ENCODE results near the gene MCF2L. TPM values are rescaled to one million over a fixed set of nuclear protein-coding genes. Genes with fewer than 3 reads are reported as not detected.

Gene MCF2L
- total and polyA plus RNA-seq, 7 donors: 9.1 to 40.5 (median 20.3) TPM

DNA sequence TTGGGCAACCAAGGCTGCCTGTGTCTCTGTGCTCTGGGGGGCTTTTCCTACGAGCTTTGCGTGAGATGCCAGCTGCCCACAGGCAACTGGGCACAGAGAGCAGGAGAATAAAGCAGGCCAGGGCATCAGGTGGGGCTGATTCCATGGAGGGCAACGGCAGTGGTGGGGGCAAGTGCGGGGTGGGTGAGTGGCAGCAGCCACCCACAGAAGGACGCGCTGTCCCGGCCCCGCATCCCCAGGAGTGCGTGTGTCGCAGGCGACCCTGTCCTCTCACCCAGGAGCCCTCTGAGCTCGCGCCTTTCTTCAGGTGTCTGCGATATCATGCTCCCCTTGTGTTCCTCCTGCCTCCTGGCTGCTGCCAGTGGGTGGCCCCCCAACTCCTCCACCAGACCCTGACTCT is 67.4 kb downstream of the MCF2L start:
- no peak for ATAC-seq

DNA sequence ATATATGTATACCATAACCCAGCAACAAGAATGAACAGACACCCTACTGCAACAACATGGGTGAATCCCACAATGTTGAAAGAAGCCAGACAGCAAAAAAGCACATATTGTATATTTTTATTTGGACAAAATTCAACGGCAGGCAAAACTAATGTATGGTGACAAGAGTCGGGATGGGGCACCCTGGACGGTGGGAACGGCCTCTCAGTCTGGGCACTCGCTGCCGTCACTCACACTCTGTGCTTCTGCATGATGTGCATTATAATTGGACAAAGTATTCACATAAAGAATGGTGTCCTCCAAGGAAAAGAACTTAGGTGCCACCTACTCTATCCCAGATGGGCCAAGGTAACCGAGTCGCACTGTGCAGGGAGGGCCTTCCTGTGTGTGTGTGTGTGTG is 71.0 kb downstream of the MCF2L start:
- Histone ChIP-seq H3K4me1 (peaks cover 15% of the 10 kb centered on the region), H3K36me3 (ENCODE audit: insufficient read depth in 1 of 2, low read depth in 1 of 2) (no peaks in the 10 kb centered on the region), H3K27ac (no peak overlapping the region), H3K4me3 (no peak overlapping the region), H3K9me3 (no peaks in the 10 kb centered on the region), H3K27me3 (ENCODE audit: insufficient read depth in 3 of 3, low read length in 2 of 3) (peaks cover 0 to 43% (median 12%) of the 10 kb centered on the region in 3 donors)
- TF ChIP-seq, protein P1, sequence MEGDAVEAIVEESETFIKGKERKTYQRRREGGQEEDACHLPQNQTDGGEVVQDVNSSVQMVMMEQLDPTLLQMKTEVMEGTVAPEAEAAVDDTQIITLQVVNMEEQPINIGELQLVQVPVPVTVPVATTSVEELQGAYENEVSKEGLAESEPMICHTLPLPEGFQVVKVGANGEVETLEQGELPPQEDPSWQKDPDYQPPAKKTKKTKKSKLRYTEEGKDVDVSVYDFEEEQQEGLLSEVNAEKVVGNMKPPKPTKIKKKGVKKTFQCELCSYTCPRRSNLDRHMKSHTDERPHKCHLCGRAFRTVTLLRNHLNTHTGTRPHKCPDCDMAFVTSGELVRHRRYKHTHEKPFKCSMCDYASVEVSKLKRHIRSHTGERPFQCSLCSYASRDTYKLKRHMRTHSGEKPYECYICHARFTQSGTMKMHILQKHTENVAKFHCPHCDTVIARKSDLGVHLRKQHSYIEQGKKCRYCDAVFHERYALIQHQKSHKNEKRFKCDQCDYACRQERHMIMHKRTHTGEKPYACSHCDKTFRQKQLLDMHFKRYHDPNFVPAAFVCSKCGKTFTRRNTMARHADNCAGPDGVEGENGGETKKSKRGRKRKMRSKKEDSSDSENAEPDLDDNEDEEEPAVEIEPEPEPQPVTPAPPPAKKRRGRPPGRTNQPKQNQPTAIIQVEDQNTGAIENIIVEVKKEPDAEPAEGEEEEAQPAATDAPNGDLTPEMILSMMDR (IDR thresholded peaks at IDR 0.05): no peak
- intact Hi-C loops (cut with DNase I): no loop called here
- ATAC-seq (no peak), DNase-seq (no peak)
- WGBS, 3 donors: 65 to 75% (median 74%) methylated on average over 8 of the region's 8 CpGs

More for the DNA sequence above, 67.4 kb downstream of the MCF2L start:
- no peaks in the 10 kb centered on the region for H3K36me3 ChIP-seq (ENCODE audit: insufficient read depth in 1 of 2, low read depth in 1 of 2)
- intact Hi-C loops (cut with DNase I): loop anchor here in 1 of 2 donors (5.0 to 10.0 kb wide), 3 partner anchors 116 to 358 kb away; partner anchors contain the start of genes CUL4A and PCID2
- peaks cover 5% of the 10 kb centered on the region for H3K4me1 ChIP-seq
- TF ChIP-seq, protein P1 (IDR thresholded peaks at IDR 0.05): no peak
- no peaks in the 10 kb centered on the region for H3K9me3 ChIP-seq
- H3K27ac ChIP-seq: no peak overlapping the region
- H3K27me3 ChIP-seq (ENCODE audit: insufficient read depth in 3 of 3, low read length in 2 of 3): peaks cover 0 to 9% (median 4%) of the 10 kb centered on the region in 3 donors
- no peak overlapping the region for H3K4me3 ChIP-seq
- DNase-seq: no peak
- 92 to 95% (median 93%) methylated on average over 14 of the region's 14 CpGs for WGBS, 3 donors

DNA sequence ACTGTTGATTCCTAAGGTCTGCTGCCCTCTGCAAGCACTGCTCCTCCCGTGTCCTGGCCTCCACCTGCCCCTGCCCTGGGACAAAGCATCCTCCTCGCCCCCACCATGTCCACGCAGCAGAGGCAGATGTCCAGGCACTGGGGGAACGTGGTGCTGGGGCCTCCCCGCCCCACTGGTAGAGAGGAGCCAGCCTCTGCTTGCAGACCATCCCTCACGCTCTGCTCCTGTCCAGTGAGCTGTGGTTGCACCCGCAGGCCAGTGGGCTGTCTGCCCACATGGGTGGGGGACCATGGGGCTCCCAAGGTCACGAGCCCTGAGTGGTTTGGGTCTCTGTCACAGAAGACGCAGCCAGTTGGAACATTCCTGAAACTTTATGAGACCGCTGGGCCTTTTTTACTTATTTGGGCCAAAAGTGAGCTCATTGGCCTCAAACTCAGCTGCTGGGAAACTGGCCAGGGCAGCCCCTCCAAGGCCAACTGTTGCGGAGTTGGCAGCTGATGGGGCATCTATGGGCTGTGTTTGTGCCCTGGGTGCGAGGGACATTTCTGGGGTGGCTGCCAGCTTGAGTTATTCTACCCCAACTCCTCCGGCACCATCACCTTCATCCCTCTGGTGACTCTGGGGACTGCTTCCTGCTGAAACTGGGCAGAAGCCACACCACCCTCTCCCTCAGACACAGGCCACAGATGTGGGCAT is 71.7 kb downstream of the MCF2L start:
- H3K27me3 ChIP-seq (ENCODE audit: insufficient read depth in 3 of 3, low read length in 2 of 3): peaks cover 0 to 50% (median 16%) of the 10 kb centered on the region in 3 donors
- intact Hi-C loops (cut with DNase I): no loop called here
- no peak for DNase-seq
- TF ChIP-seq, protein P1 (IDR thresholded peaks at IDR 0.05): no peak
- no peak overlapping the region for H3K4me3 ChIP-seq
- H3K36me3 ChIP-seq (ENCODE audit: insufficient read depth in 1 of 2, low read depth in 1 of 2): no peaks in the 10 kb centered on the region
- ATAC-seq: peak in 2 of 4 donors; percentile 4 to 8
- H3K9me3 ChIP-seq: no peaks in the 10 kb centered on the region
- 37 to 57% (median 39%) methylated on average over 13 of the region's 13 CpGs for WGBS, 3 donors
- no peak overlapping the region for H3K27ac ChIP-seq
- H3K4me1 ChIP-seq: peaks cover 19% of the 10 kb centered on the region

DNA sequence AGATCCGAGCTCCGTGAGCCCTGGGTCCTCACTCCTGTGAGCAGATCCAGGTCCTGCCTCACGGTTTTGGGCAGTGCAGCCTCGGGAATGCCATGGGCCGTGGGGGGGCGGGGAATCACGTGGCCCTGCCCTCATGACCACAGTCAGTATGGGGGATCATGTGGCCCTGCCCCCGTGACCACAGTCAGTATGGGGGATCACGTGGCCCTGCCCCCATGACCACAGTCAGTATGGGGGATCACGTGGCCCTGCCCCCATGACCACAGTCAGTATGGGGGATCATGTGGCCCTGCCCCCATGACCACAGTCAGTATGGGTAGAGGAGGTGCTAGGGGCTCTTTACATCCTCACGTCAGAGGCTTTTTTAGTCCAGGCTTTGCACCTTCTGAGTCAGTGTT is 72.3 kb downstream of the MCF2L start:
- TF ChIP-seq, protein P1 (IDR thresholded peaks at IDR 0.05): no peak
- Histone ChIP-seq H3K4me3 (no peak overlapping the region), H3K4me1 (peaks cover 19% of the 10 kb centered on the region), H3K27me3 (ENCODE audit: insufficient read depth in 3 of 3, low read length in 2 of 3) (peaks cover 0 to 55% (median 17%) of the 10 kb centered on the region in 3 donors), H3K27ac (no peak overlapping the region), H3K9me3 (no peaks in the 10 kb centered on the region), H3K36me3 (ENCODE audit: insufficient read depth in 1 of 2, low read depth in 1 of 2) (no peaks in the 10 kb centered on the region)
- ATAC-seq (peak in 3 of 4 donors; percentile 15 to 49 (median 37)), DNase-seq (no peak)
- intact Hi-C loops (cut with DNase I): no loop called here
- 24 to 27% (median 25%) methylated on average over 11 of the region's 11 CpGs for WGBS, 3 donors

Data from psoas muscle (tissue), 8 donors.